ENCODE measurements around the gene HSFX3.
"Not testable (repeated sequence)": the region's sequence is repeated elsewhere in the genome, so short reads cannot be mapped to it uniquely, and the experiment has no call there.

Gene HSFX3

GRCh38 chrX:149549701-149550100, at the start of gene HSFX3:
HSFX3 (minus strand) TSS chrX:149549924; CDS start chrX:149549852, 72 bp downstream.
- not testable (repeated sequence) for DNase-seq

- DNase-seq = not testable (repeated sequence)
These were observed 48.9 kb upstream of the HSFX3 start for GRCh38 chrX:149598603-149599002.

- DNase-seq = not testable (repeated sequence)
These were observed 46.2 kb upstream of the HSFX3 start for GRCh38 chrX:149595943-149596342.

- DNase-seq = not testable (repeated sequence)
These were observed 45.5 kb upstream of the HSFX3 start, which contains the start of gene HSFX2 for GRCh38 chrX:149595214-149595613. HSFX2 (minus strand) TSS chrX:149595314; CDS start chrX:149594700, 614 bp downstream.

GRCh38 chrX:149590993-149591392, 41.3 kb upstream of the HSFX3 start:
- not testable (repeated sequence) for DNase-seq

- not testable (repeated sequence) for DNase-seq
These were observed 37.6 kb upstream of the HSFX3 start, which contains the start of gene MAGEA9B for GRCh38 chrX:149587359-149587758. MAGEA9B (minus strand) TSS chrX:149587459; CDS start chrX:149583179, 4,280 bp downstream.

- DNase-seq = not testable (repeated sequence)
These were observed 35.9 kb upstream of the HSFX3 start for GRCh38 chrX:149585631-149586030.

- not testable (repeated sequence) for DNase-seq
These were observed 23.7 kb upstream of the HSFX3 start for GRCh38 chrX:149573456-149573855.

GRCh38 chrX:149572743-149573142, 23.0 kb upstream of the HSFX3 start:
- DNase-seq = no peak

GRCh38 chrX:149571770-149572169, 22.0 kb upstream of the HSFX3 start:
- no peak for DNase-seq

- no peak for DNase-seq
These were observed 20.9 kb upstream of the HSFX3 start for GRCh38 chrX:149570668-149571067.

- no peak for DNase-seq
These were observed 20.0 kb upstream of the HSFX3 start for GRCh38 chrX:149569770-149570169.

GRCh38 chrX:149568701-149569296, 19.1 kb upstream of the HSFX3 start:
- no peak for DNase-seq

GRCh38 chrX:149567621-149568417, 18.1 kb upstream of the HSFX3 start:
- no peak for DNase-seq

- DNase-seq = no peak
These were observed 13.6 kb upstream of the HSFX3 start for GRCh38 chrX:149563359-149563758.

GRCh38 chrX:149555251-149555650, 5.5 kb upstream of the HSFX3 start:
- not testable (repeated sequence) for DNase-seq

- DNase-seq = not testable (repeated sequence)
These were observed 2.2 kb upstream of the HSFX3 start for GRCh38 chrX:149551939-149552248.

- DNase-seq = not testable (repeated sequence)
These were observed 1.7 kb upstream of the HSFX3 start for GRCh38 chrX:149551245-149551938.

- DNase-seq = not testable (repeated sequence)
These were observed 730 bp upstream of the HSFX3 start for GRCh38 chrX:149550454-149550853.

- DNase-seq = not testable (repeated sequence)
These were observed 1.9 kb downstream of the HSFX3 start for GRCh38 chrX:149547782-149548181.

GRCh38 chrX:149546962-149547361, 2.8 kb downstream of the HSFX3 start:
- DNase-seq = not testable (repeated sequence)

GRCh38 chrX:149545545-149546543, 3.9 kb downstream of the HSFX3 start:
- peak; percentile 12 for DNase-seq
